Lower leg skin (tissue), 3 donors: ENCODE data around the gene RSPH4A.

Experiments
- CTCF ChIP-seq, 3 donors: fragments of 450-650 bp; IDR thresholded peaks; one replicate each; pipeline ENCODE4 v1.5.1; 2016; ENCODE audit warnings: antibody characterized with exemption in 3 of 3, mild to moderate bottlenecking in 3 of 3, moderate library complexity in 2 of 3
- POLR2A ChIP-seq, 2 donors: fragments of 450-650 bp; IDR thresholded peaks; one replicate each; pipeline ENCODE4 v1.6.1; 2016 to 2017; ENCODE audit warnings: antibody characterized with exemption in 2 of 2, mild to moderate bottlenecking in 1 of 2, moderate library complexity in 1 of 2

- TF ChIP-seq CTCF (IDR thresholded peaks at IDR 0.05) = no peak
- no peak for TF ChIP-seq POLR2A (IDR thresholded peaks at IDR 0.05)
These were observed 32.9 kb downstream of the RSPH4A start for GRCh38 chr6:116649129-116649528.
